Common myeloid progenitor, CD34-positive (primary cell): ENCODE data around the gene MAP3K8.

Source experiments
- CTCF ChIA-PET: fragments of 350-600 bp; sonication (Branson Sonifier 250); formaldehyde crosslinking; loops from one replicate; lab custom pipeline; 2021; ENCODE audit warnings: antibody characterized with exemption; lab: Charles Lee
- POLR2A ChIA-PET: fragments of 350-600 bp; sonication (Branson Sonifier 250); formaldehyde crosslinking; loops from one replicate; lab custom pipeline; 2021; ENCODE audit warnings: antibody characterized with exemption; lab: Charles Lee
- DNase-seq, 3 donors: peaks; one replicate each; pipeline versions ENCODE4 v3.0.0 to v3.0.0-alpha.2; 2013
- H3K27ac ChIP-seq, 2 experiments: 1 replicate in 1 of 2; 2 replicates in 1 of 2; pipeline ENCODE4 v1.7.0; 2013; ENCODE audit warnings: inconsistent platforms in 2 of 2, low read length in 2 of 2, mild to moderate bottlenecking in 2 of 2, low read depth in 1 of 2, moderate library complexity in 1 of 2; ENCODE audit not compliant: severe bottlenecking in 2 of 2, insufficient read depth in 1 of 2, poor library complexity in 1 of 2
- H3K27me3 ChIP-seq, 5 experiments: replicated peaks in 2 of 5; 1 replicate in 3 of 5; 2 replicates in 2 of 5; pipeline versions ENCODE4 v1.6.1 to v1.7.0; 2013; ENCODE audit warnings: low read length in 4 of 5, mild to moderate bottlenecking in 2 of 5, moderate library complexity in 2 of 5, inconsistent platforms in 1 of 5; ENCODE audit not compliant: insufficient read depth in 5 of 5, control insufficient read depth in 4 of 5
- H3K36me3 ChIP-seq, 4 experiments: 1 replicate in 2 of 4; 2 replicates in 2 of 4; pipeline versions ENCODE4 v1.6.1 to v1.7.0; 2013; ENCODE audit warnings: low read length in 3 of 4, control low read depth in 1 of 4, mild to moderate bottlenecking in 1 of 4; ENCODE audit not compliant: control insufficient read depth in 4 of 4, insufficient read depth in 4 of 4
- H3K4me1 ChIP-seq, 4 experiments: 1 replicate in 3 of 4; 2 replicates in 1 of 4; pipeline versions ENCODE4 v1.6.1 to v1.7.1; 2013; ENCODE audit warnings: low read length in 3 of 4, mild to moderate bottlenecking in 3 of 4, control low read depth in 1 of 4, inconsistent platforms in 1 of 4, moderate library complexity in 1 of 4; ENCODE audit not compliant: control insufficient read depth in 4 of 4, insufficient read depth in 4 of 4; ENCODE audit errors: control extremely low read depth in 1 of 4
- H3K4me3 ChIP-seq, 7 experiments: 1 replicate in 4 of 7; 2 replicates in 3 of 7; pipeline versions ENCODE4 v1.5.1 to v1.7.0; 2013; ENCODE audit warnings: mild to moderate bottlenecking in 7 of 7, low read length in 6 of 7, moderate library complexity in 6 of 7, inconsistent platforms in 2 of 7, low read depth in 2 of 7, control low read depth in 1 of 7; ENCODE audit not compliant: insufficient read depth in 4 of 7, control insufficient read depth in 1 of 7; ENCODE audit errors: extremely low read depth in 1 of 7
- H3K9me3 ChIP-seq, 5 experiments: 1 replicate in 4 of 5; 2 replicates in 1 of 5; pipeline versions ENCODE4 v1.6.1 to v1.7.1; 2013; ENCODE audit warnings: low read length in 4 of 5, mild to moderate bottlenecking in 2 of 5, inconsistent platforms in 1 of 5, low read depth in 1 of 5, moderate library complexity in 1 of 5; ENCODE audit not compliant: control insufficient read depth in 4 of 5, insufficient read depth in 2 of 5; ENCODE audit errors: control extremely low read depth in 1 of 5
- WGBS: methylation state at CpG from one replicate; pipeline ENCODE4 v1.1.5; 2013; ENCODE audit not compliant: insufficient coverage; 5-methylcytosine and 5-hydroxymethylcytosine counted together

The MAP3K8 gene

GRCh38 chr10:30404540-30404939 is 29.4 kb upstream of the MAP3K8 start:
- H3K9me3 ChIP-seq: peaks cover 0 to 12% (median 0%) of the 10 kb centered on the region in 5 experiments
- H3K4me3 ChIP-seq: no peak overlapping the region
- no peaks in the 10 kb centered on the region for H3K36me3 ChIP-seq
- 100% methylated on average over 2 of the region's 5 CpGs for WGBS
- H3K4me1 ChIP-seq: no peaks in the 10 kb centered on the region
- DNase-seq: no peak
- H3K27me3 ChIP-seq: no peaks in the 10 kb centered on the region
- H3K27ac ChIP-seq: no peak overlapping the region
- ChIA-PET CTCF (interaction anchor here (0.7 to 2.8 kb wide), 4 partner anchors 12 to 129 kb away, joined by 4 to 8 read pairs (median 7); no protein-coding TSS in a partner anchor), POLR2A (no interaction called here)

- WGBS: no CpG with 5 or more reads among the region's 1 CpG
- Histone ChIP-seq H3K27me3 (no peaks in the 10 kb centered on the region), H3K9me3 (no peaks in the 10 kb centered on the region), H3K4me3 (no peak overlapping the region), H3K36me3 (no peaks in the 10 kb centered on the region), H3K27ac (no peak overlapping the region), H3K4me1 (peaks cover 0 to 2% (median 0%) of the 10 kb centered on the region in 4 experiments)
- ChIA-PET POLR2A (no interaction called here), CTCF (interaction anchor here (1.0 to 3.4 kb wide), 10 partner anchors 14 to 180 kb away, joined by 3 to 12 read pairs (median 8); no protein-coding TSS in a partner anchor)
- DNase-seq: no peak
Measured at GRCh38 chr10:30411263-30411662, 22.7 kb upstream of the MAP3K8 start.

DNA sequence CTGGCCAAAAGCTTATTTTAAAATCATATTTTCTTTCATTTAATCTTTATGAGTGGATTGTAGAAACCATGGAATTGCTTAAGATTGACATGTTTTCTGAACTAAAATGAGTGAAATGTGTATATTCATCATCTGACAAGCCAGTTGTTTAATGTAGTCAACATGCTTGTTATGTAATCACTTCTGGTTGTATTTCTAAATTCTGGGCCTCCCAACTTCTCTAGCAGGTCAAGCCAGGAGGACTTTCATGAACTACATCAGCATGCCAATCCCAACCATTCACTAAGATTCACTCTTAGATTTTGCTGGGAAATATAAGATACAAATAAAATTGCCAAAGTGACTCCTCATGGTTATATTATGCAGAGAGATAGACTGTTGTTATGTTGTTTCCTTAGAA is 21.1 kb upstream of the MAP3K8 start:
- Histone ChIP-seq H3K4me1 (peaks cover 0 to 13% (median 6%) of the 10 kb centered on the region in 4 experiments), H3K4me3 (no peak overlapping the region), H3K27ac (no peak overlapping the region), H3K36me3 (no peaks in the 10 kb centered on the region), H3K27me3 (no peaks in the 10 kb centered on the region), H3K9me3 (no peaks in the 10 kb centered on the region)
- ChIA-PET POLR2A (no interaction called here), CTCF (interaction anchor here (1.0 to 9.1 kb wide), 7 partner anchors 14 to 195 kb away, joined by 3 to 55 read pairs (median 12); no protein-coding TSS in a partner anchor)
- DNase-seq: no peak

- 0% methylated on average over 1 of the region's 3 CpGs for WGBS
- CTCF ChIA-PET: interaction anchor here (0.9 to 9.1 kb wide), 11 partner anchors 11 to 177 kb away, joined by 3 to 55 read pairs (median 6); no protein-coding TSS in a partner anchor
- no peaks in the 10 kb centered on the region for H3K9me3 ChIP-seq
- no peak overlapping the region for H3K4me3 ChIP-seq
- no peaks in the 10 kb centered on the region for H3K36me3 ChIP-seq
- H3K27ac ChIP-seq: no peak overlapping the region
- peaks cover 5 to 24% (median 14%) of the 10 kb centered on the region in 4 experiments for H3K4me1 ChIP-seq
- POLR2A ChIA-PET: no interaction called here
- no peaks in the 10 kb centered on the region for H3K27me3 ChIP-seq
- peak; percentile 59 to 82 (median 79) for DNase-seq
Measured at GRCh38 chr10:30413996-30414576, 19.9 kb upstream of the MAP3K8 start.

DNA sequence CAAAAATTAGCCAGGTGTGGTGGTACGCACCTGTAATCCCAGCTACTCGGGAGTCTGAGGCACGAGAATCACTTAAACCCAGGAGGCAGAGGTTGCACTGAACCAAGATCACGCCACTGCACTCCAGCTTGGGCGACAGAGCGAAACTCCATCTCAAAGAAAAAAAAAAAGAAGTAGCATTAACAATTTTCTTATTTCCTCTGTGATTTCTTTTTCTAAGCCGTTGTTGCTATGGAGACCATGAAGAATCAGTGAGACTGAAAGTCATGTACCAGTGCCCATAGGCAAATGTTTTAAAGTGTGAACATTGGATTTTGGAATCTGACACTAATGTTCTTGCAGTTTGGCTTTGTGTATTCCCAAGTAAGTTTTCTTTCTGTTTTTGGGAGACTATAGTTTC is 18.4 kb upstream of the MAP3K8 start:
- no peak overlapping the region for H3K4me3 ChIP-seq
- no peaks in the 10 kb centered on the region for H3K27me3 ChIP-seq
- ChIA-PET POLR2A (interaction anchor here (0.9 kb wide), 1 partner anchor 18 kb away, joined by 3 read pairs; no protein-coding TSS in a partner anchor), CTCF (interaction anchor here (0.6 to 9.1 kb wide), 9 partner anchors 11 to 175 kb away, joined by 3 to 55 read pairs (median 7); no protein-coding TSS in a partner anchor)
- H3K4me1 ChIP-seq: peaks cover 5 to 38% (median 21%) of the 10 kb centered on the region in 4 experiments
- no peaks in the 10 kb centered on the region for H3K9me3 ChIP-seq
- no peak overlapping the region for H3K27ac ChIP-seq
- DNase-seq: peak in 2 of 3 donors; percentile 45 to 60
- WGBS: 89% methylated on average over 3 of the region's 7 CpGs
- no peaks in the 10 kb centered on the region for H3K36me3 ChIP-seq

DNA sequence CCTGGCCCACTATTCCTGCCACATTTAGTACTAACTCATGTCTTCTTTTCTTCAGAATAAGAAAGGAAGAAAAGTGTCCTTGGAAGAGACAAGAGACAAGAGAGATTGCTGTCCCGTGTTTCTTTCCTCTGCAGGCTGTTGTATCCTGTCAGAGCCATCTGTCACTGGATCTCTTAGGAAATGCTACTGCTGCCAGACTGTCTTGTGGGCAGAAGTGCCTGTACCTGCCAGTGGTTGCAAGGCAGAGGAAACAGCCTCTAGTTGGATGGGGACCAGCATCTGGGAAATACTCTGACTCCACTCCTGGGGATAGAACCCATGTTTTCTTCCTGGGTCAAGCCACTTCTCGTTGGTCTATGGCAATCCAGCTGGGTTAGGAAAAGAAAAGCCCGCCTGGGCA is 16.7 kb upstream of the MAP3K8 start:
- CTCF ChIA-PET: interaction anchor here (1.2 to 9.1 kb wide), 4 partner anchors 41 to 125 kb away, joined by 5 to 55 read pairs (median 7); no protein-coding TSS in a partner anchor
- 62% methylated on average over 3 of the region's 3 CpGs for WGBS
- no peaks in the 10 kb centered on the region for H3K27me3 ChIP-seq
- POLR2A ChIA-PET: interaction anchor here (1.0 kb wide), 1 partner anchor 112 kb away, joined by 3 read pairs; no protein-coding TSS in a partner anchor
- DNase-seq: no peak
- peaks cover 9 to 41% (median 22%) of the 10 kb centered on the region in 4 experiments for H3K4me1 ChIP-seq
- H3K27ac ChIP-seq: peak overlapping the region in 1 of 2 experiments; percentile 34
- no peaks in the 10 kb centered on the region for H3K36me3 ChIP-seq
- H3K9me3 ChIP-seq: no peaks in the 10 kb centered on the region
- H3K4me3 ChIP-seq: no peak overlapping the region

- ChIA-PET POLR2A (interaction anchor here (0.6 kb wide), 1 partner anchor 109 kb away, joined by 3 read pairs; no protein-coding TSS in a partner anchor), CTCF (interaction anchor here (0.9 to 9.1 kb wide), 5 partner anchors 10 to 171 kb away, joined by 3 to 55 read pairs (median 4); no protein-coding TSS in a partner anchor)
- no peaks in the 10 kb centered on the region for H3K27me3 ChIP-seq
- H3K4me1 ChIP-seq: peaks cover 20 to 56% (median 34%) of the 10 kb centered on the region in 4 experiments
- no peak overlapping the region for H3K27ac ChIP-seq
- H3K9me3 ChIP-seq: no peaks in the 10 kb centered on the region
- WGBS: no CpG with 5 or more reads among the region's 2 CpGs
- no peaks in the 10 kb centered on the region for H3K36me3 ChIP-seq
- H3K4me3 ChIP-seq: no peak overlapping the region
- no peak for DNase-seq
Measured at GRCh38 chr10:30420266-30420665, 13.7 kb upstream of the MAP3K8 start.
